ENCODE results near the gene IDH3A.

Gene IDH3A

GRCh38 chr15:78201281-78202190 lies 52.4 kb downstream of the IDH3A start:
- no peak for DNase-seq (ENCODE audit: low read depth in 1 of 2, low spot score in 1 of 2)

GRCh38 chr15:78203346-78204225 lies 54.4 kb downstream of the IDH3A start:
- DNase-seq (ENCODE audit: low read depth in 1 of 2, low spot score in 1 of 2): no peak

GRCh38 chr15:78204351-78205309 lies 55.5 kb downstream of the IDH3A start:
- no peak for DNase-seq (ENCODE audit: low read depth in 1 of 2, low spot score in 1 of 2)

DNA sequence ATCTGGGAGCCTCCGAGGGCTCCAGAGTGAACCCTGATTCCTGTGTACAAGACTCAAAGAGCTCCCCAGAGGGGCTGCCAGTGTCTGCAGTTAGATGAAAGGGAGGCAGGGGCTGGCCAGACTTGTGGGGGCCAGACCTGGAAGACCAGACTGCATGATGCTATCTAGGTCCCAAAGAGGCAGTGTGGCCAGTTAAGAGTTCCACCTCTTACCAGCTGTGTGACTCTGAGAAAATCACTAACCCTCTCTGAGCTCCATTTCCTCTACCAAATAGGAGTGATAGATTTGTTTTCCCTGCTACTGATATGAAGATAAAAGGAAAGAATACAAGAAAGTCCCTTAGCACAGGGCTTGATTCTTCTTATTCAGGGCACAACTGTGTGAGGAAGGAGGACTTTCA lies 56.2 kb downstream of the IDH3A start:
- no peak for DNase-seq (ENCODE audit: low read depth in 1 of 2, low spot score in 1 of 2)

DNA sequence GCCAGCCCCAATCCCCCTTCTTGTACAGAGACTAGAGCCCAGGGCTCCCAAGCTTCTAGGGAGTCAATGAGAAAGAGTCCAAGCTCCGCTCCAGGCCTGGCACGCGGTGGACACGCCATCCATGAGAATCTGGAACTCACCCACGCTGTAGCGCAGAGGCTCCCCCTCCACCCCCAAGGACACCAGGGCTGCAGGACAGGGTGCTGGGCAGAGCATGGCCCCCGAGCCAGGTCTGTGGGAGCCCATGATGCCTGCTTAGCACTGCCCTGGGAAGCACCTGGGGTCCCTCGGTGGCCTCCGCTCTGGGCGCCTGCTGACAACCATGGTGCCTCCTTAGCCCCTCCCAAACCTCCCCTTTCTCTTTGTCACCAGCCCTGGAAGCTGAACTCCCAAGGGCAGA lies 56.7 kb downstream of the IDH3A start:
- no peak for DNase-seq (ENCODE audit: low read depth in 1 of 2, low spot score in 1 of 2)

DNA sequence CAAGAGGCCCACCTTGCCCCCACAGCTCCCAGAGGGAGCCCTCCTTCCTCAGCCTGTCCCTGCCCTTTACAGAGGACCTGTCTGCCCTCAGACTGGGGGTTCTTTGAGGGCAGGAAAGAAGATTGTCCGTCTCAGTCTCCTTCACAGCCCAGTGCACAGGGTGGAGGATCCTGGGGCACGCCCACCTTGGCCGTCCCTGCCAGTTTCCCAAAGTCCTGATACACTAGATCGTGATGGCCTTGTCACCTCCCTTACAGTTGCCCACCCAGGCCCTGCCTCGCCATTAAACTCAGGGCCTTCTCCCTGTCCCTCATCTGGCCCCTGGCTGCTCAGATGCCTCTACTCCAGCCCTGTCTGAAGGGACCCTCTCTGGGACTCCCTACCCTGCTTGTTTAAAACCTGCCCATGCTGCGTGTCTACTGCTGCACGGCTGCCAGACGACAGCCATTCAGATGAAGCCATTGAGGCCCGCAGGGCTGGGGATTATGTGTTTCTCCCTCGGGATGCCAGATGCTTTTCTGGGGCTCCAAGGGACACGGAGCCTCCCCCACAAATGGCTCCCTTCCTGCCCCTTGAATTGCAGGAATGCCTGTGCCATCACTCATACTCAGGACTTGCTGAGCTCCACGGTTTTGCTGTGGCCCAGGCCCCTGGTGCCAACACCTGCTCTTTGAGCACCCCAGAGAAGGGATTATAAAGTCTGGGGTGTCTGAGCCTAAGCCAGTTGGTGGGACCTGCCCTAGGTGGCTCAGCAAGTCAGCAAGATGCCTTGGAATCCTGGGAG lies 57.4 kb downstream of the IDH3A start:
- no peak for DNase-seq (ENCODE audit: low read depth in 1 of 2, low spot score in 1 of 2)

- no peak for DNase-seq (ENCODE audit: low read depth in 1 of 2, low spot score in 1 of 2)
These were observed 57.9 kb downstream of the IDH3A start for GRCh38 chr15:78207110-78207458.

DNA sequence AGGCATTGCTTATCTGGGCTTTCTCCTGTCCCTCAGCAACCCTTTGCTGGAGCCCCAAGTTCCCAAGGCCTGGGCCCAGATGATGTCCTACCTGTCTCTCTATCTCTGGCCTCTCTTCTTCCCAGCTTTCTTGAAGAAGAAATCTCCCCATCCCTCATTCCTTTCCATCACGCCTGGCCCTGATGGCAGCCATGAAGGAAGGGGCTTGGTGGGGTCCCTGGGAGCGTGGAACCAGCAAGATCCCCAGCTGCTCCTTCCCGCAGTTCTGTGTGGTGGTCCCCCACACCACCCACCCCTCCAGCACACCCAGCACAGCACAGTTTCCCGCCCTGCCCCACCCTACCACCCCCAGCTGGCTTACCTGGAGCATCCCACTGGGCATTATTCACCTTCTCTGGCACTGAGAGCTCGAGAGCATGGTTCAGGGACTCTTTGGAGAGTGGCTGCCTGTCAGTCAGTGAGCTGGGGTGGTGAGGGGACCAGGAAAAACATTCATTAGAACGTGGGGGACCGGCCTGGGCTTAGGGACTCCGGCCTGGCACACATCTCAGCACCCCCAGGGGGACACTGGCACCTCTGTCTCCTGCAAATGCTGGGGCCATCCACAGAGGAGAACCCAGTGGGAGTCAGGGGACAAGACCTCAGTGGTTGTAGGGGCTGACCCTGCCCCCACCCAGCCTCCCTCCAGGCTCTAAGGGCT lies 58.6 kb downstream of the IDH3A start:
- no peak for DNase-seq (ENCODE audit: low read depth in 1 of 2, low spot score in 1 of 2)

DNA sequence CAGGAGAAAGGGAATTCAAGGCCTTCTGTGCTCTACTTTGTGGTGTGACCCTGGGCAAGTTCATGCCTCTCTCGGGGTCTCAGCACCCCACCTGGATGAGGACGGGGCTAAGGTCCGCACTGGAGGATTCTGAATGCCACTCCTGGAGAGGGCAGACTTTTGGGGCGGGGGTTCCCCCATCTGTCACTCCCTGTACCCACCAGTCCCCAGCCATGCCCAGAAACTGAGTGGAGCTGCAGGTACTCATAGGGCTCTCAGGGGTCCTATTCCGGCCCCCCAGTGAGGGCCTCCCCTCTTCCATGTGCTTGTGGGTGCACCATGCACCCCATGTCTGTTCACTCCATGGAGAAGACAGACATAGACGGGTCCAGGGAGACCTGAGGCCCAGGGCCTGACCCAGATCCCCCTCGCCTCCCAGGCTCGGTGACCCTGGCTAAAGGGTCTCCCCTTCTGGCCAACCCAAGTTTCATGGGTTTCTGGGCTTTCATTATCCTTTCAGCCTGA lies 59.2 kb downstream of the IDH3A start:
- DNase-seq (ENCODE audit: low read depth in 1 of 2, low spot score in 1 of 2): no peak

DNA sequence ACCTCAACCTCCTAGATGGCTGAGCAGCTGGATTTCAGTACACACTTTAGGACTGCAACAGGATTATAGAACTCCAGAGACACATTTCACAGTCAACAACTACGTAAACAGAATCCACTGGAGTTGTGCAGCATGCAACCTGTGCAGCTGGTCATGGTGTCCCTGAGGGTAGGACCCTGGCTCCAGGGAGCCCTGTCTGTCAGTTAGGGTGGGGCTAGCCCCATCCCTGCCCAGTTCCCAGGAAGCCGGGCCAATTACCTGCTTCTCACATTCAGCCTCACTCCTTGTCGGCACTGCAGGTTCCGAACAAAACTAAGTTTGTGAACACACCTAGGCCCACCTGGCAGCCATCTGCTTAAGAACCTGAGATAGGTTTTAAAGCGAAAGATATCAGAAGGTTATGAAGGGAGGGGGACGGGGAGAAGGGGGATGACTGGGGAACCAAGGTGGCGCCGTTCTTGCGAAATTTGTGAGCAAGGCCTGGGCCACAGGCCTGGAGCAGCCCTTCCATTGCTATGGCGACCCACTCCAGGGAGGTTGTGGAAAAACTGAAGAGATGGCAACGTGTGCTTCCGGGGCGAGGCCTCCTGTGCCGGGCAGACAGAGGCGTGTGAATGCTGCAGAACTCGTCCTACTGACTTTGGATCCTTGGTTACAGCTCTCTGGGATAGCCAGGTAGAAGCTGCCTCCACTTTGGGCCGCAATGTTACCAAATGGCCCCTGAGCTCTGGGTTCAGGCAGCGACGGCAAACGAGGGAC lies 59.9 kb downstream of the IDH3A start:
- no peak for DNase-seq (ENCODE audit: low read depth in 1 of 2, low spot score in 1 of 2)

GRCh38 chr15:78209646-78210348 lies 60.6 kb downstream of the IDH3A start:
- DNase-seq (ENCODE audit: low read depth in 1 of 2, low spot score in 1 of 2): no peak

- DNase-seq (ENCODE audit: low read depth in 1 of 2, low spot score in 1 of 2): no peak
These were observed 61.2 kb downstream of the IDH3A start for GRCh38 chr15:78210349-78210717.

DNA sequence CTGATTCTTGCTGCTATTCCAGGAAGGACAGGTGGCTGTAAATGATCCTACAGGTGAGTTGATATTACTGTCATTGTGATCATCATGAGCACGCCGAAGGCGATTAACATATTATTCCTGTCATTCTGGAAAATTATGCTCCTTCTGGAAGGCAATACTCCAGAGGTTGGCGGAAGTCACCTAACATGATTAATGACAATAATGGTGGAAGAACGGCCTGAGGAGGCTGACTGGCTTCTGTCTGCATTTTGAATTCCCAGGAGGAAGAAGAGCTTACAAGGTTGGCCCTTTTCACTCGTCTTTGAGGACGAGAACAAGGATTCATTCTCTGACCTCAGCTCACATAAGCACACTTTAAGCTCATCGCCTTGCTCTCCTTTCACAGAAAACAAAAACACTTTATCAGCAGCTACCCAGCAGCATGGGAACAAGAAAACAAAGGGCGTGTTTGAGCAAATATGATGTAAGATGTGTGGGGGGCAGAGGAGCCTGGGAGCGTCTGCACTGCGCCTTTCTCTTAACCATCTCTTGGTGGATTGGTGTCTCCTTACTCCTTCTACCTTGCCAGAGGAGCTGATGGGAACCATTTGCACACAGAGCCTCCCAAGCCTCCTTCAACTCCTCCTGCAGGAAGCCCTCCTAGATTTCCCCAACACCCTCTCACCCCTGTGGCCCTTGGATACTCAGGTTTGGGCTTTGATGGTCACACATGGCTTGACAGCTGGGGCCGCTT lies 62.2 kb downstream of the IDH3A start:
- DNase-seq (ENCODE audit: low read depth in 1 of 2, low spot score in 1 of 2): no peak

- DNase-seq (ENCODE audit: low read depth in 1 of 2, low spot score in 1 of 2): no peak
These were observed 62.8 kb downstream of the IDH3A start for GRCh38 chr15:78212008-78212407.

DNA sequence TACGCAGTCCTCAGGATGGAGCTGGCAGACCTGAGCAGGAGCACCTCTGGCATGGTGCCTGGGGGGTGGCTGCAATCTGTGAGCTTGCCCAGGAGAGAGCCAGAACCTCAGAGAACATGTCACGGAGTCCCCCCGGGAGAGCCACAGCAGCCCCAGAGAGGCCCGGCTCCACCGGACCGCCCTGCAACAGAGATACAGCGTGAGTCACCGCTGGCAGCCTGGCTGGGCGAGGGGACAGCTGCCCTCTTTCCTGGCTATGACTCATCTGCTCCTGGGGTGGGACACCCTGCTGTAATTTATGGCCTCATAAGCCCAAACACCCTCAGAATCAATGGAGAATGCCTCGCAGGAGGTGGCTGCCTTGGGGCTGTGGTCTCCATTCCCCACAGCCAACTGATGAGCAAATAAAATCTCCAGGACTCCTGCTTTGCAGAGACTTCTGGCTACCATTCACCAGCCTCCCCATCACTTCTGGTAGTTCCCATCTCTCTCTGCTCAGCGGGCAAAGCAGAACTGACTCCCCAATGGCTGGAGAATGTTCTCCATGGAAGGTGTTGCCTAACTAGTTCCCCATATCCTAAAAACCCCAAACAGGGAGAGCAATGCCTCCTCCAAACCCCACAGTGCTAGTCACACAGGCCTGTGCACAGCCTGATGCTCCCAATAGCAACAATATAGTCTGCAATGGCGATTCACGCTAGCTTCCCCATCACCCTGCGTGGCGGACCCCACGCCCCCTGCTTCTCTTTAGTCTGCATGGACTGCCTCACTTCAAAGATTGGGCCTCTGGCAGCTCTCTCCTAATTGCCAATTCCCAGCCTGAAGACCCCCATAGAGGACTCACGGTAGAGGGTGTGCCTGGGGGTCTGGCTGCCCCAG lies 63.6 kb downstream of the IDH3A start:
- no peak for DNase-seq (ENCODE audit: low read depth in 1 of 2, low spot score in 1 of 2)

DNA sequence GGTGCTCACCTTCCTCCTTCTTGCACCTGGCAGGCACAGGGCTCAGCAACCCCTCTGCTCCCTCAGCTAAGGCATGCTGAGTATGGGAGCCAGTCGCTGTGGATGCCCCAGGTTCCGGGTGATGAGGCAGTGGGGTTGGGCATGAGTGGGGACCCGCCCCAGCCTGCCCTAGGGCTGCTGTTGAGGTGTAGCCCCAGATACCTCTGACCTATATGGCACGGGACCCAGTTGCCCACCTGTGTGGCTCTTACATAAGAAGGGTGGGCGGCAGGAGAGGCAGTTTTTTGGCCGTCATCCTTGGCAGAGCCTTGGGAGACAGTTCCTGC lies 64.2 kb downstream of the IDH3A start:
- no peak for DNase-seq (ENCODE audit: low read depth in 1 of 2, low spot score in 1 of 2)

DNA sequence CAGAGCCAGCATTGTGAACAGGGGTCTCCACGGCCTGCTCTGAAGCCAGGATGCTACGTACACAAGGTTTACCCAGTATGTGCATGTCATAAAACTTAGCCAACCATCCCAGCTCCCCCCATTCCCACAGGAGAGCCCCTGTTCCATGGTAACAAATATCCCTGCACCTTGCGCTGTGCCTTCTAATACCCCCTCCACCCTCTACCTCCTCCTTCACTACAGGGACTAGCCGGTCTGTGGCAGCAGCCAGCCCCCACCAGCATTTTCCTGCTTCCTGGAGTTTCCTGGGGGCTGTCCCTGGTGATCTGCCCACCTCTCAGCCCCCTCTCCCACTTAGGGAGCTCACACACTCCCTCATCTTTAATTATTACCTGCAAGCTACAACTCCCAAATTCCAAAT lies 64.8 kb downstream of the IDH3A start:
- no peak for DNase-seq (ENCODE audit: low read depth in 1 of 2, low spot score in 1 of 2)
